ENCODE data around the gene ERC2.
A peak's percentile ranks its signal among the peaks of the same experiment; 100 is the strongest.

The ERC2 gene

DNA sequence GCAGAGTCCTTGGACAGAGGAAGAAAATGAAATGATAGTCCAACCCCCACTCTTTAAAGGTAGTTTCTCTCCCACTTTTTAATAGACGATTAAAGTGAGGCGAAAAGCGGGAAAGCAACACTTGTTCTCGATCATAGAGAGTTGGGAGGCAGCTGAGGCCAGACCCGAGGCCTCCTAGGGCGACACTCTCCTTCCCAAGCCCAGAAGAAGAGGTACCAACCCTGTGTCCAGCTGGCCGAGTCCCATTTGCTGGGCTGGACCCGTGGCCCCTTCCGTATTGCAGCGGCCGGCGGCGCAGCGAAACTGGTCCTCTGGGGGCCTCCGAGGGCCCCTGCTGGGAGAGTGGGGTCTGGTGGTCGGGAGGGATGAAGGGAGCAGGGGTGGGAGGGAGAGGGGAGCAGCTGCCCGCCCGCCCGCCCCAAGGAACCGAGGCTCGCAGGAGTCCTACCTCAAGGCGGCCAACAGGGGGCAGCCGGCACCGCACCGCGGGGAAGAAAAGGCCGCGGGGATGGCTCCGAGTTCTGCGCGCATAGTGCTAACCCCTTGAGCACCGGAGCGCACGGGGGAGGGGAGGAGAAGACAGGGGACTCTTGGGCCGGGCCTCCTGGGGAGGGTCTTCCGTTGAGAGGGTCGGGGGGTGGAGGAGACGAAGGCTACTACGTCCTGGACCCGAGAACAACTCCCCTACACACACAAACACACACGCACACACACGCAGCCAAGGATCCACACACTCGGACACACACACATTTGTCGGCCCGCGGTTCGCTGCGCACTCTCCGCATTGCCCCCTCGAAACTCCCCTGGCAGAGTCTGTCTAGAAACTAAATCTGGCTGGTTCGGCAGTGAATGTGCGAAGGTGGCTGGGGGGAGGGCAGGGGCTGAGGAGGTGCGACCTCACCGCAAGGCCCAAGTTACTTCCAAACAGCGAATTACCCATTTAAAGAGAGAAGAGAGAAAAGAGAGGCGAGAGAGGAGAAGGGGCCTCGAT, 983.2 kb downstream of the ERC2 start (continued):
- TF ChIP-seq, protein P1, sequence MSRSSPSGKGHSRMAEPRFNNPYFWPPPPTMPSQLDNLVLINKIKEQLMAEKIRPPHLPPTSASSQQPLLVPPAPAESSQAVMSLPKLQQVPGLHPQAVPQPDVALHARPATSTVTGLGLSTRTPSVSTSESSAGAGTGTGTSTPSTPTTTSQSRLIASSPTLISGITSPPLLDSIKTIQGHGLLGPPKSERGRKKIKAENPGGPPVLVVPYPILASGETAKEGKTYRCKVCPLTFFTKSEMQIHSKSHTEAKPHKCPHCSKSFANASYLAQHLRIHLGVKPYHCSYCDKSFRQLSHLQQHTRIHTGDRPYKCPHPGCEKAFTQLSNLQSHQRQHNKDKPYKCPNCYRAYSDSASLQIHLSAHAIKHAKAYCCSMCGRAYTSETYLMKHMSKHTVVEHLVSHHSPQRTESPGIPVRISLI (tag by site-specific recombination; IDR thresholded peaks at IDR 0.05), result no peak
- TF ChIP-seq ZBTB8A (tag by site-specific recombination; IDR thresholded peaks at IDR 0.05), result 0 out of 2 replicates have a peak, but pooled peaks have one; percentile 26
- no peak for TF ChIP-seq TRIM28 (IDR thresholded peaks at IDR 0.05; ENCODE audit: borderline replicate concordance, low read length)
- TF ChIP-seq ZNF146 (tag by site-specific recombination; IDR thresholded peaks at IDR 0.05), result no peak; the same call in 1 of the 2 replicates
- TF ChIP-seq ZNF114 (tag by site-specific recombination; IDR thresholded peaks at IDR 0.05), result no peak
- TF ChIP-seq ZNF621 (tag by site-specific recombination; IDR thresholded peaks at IDR 0.05), result no peak
- peak; percentile 44; the same call in 1 of the 2 replicates for TF ChIP-seq CTCF (tag by site-specific recombination; IDR thresholded peaks at IDR 0.05)
- peak; percentile 18; the same call in 1 of the 2 replicates for TF ChIP-seq YY1 (tag by site-specific recombination; IDR thresholded peaks at IDR 0.05)
- TF ChIP-seq ZFP69B (tag by site-specific recombination; IDR thresholded peaks at IDR 0.05), result peak; percentile 79
- peak; percentile 75; the same call in 1 of the 2 replicates for TF ChIP-seq ZFP37 (tag by site-specific recombination; IDR thresholded peaks at IDR 0.05)
- TF ChIP-seq ZNF274 (IDR thresholded peaks at IDR 0.05; ENCODE audit: low read length), result no peak
- TF ChIP-seq ZNF274 (tag by site-specific recombination; IDR thresholded peaks at IDR 0.05; ENCODE audit: borderline replicate concordance), result no peak
- TF ChIP-seq ZNF214 (tag by site-specific recombination; IDR thresholded peaks at IDR 0.05; ENCODE audit: borderline replicate concordance), result no peak
- TF ChIP-seq ZNF521 (tag by site-specific recombination; IDR thresholded peaks at IDR 0.05), result no peak
- no peak for TF ChIP-seq ZNF701 (tag by site-specific recombination; IDR thresholded peaks at IDR 0.05)
- no peak for TF ChIP-seq ZNF660 (tag by site-specific recombination; IDR thresholded peaks at IDR 0.05)
- TF ChIP-seq ZNF792 (tag by site-specific recombination; IDR thresholded peaks at IDR 0.05), result no peak
- TF ChIP-seq ZNF155 (tag by site-specific recombination; IDR thresholded peaks at IDR 0.05), result no peak
- no peak for TF ChIP-seq ZNF629 (tag by site-specific recombination; IDR thresholded peaks at IDR 0.05)
- TF ChIP-seq OSR2 (tag by site-specific recombination; IDR thresholded peaks at IDR 0.05), result no peak
- TF ChIP-seq ZNF600 (tag by site-specific recombination; IDR thresholded peaks at IDR 0.05), result peak; percentile 86; the same call in 1 of the 2 replicates
- no peak for TF ChIP-seq ZNF37A (tag by site-specific recombination; IDR thresholded peaks at IDR 0.05)
- TF ChIP-seq ZNF350 (tag by site-specific recombination; IDR thresholded peaks at IDR 0.05), result no peak
- TF ChIP-seq, protein P2, sequence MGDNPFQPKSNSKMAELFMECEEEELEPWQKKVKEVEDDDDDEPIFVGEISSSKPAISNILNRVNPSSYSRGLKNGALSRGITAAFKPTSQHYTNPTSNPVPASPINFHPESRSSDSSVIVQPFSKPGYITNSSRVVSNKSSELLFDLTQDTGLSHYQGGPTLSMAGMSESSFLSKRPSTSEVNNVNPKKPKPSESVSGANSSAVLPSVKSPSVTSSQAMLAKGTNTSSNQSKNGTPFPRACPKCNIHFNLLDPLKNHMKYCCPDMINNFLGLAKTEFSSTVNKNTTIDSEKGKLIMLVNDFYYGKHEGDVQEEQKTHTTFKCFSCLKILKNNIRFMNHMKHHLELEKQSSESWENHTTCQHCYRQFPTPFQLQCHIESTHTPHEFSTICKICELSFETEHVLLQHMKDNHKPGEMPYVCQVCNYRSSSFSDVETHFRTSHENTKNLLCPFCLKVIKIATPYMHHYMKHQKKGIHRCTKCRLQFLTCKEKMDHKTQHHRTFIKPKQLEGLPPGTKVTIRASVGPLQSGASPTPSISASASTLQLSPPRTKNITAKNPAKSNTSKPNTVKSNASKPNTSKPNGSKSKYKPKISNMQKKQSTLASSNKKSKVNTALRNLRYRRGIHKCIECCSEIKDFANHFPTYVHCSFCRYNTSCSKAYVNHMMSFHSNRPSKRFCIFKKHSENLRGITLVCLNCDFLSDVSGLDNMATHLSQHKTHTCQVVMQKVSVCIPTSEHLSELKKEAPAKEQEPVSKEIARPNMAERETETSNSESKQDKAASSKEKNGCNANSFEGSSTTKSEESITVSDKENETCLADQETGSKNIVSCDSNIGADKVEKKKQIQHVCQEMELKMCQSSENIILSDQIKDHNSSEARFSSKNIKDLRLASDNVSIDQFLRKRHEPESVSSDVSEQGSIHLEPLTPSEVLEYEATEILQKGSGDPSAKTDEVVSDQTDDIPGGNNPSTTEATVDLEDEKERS (tag by site-specific recombination; IDR thresholded peaks at IDR 0.05), result no peak
- TF ChIP-seq GLIS1 (tag by site-specific recombination; IDR thresholded peaks at IDR 0.05), result peak; percentile 74; the same call in 1 of the 2 replicates
- TF ChIP-seq ZNF354C (tag by site-specific recombination; IDR thresholded peaks at IDR 0.05; ENCODE audit: borderline replicate concordance, low read depth), result no peak
- no peak for TF ChIP-seq SETDB1 (IDR thresholded peaks at IDR 0.05; ENCODE audit: insufficient read length, low read length)
- TF ChIP-seq ZSCAN5A (tag by site-specific recombination; IDR thresholded peaks at IDR 0.05), result peak; percentile 40; the same call in 1 of the 2 replicates
- no peak for TF ChIP-seq ZNF324 (tag by site-specific recombination; IDR thresholded peaks at IDR 0.05)
- TF ChIP-seq ZSCAN30 (tag by site-specific recombination; IDR thresholded peaks at IDR 0.05), result peak; percentile 80; the same call in 1 of the 2 replicates
- TF ChIP-seq ZNF175 (tag by site-specific recombination; IDR thresholded peaks at IDR 0.05), result no peak
- no peak for TF ChIP-seq ZNF596 (tag by site-specific recombination; IDR thresholded peaks at IDR 0.05)
- TF ChIP-seq ZNF544 (tag by site-specific recombination; IDR thresholded peaks at IDR 0.05), result no peak
- TF ChIP-seq ZBTB21 (tag by site-specific recombination; IDR thresholded peaks at IDR 0.05), result no peak

Data from HEK293 (cell line).